Esophagus squamous epithelium (tissue), 5 donors: ENCODE measurements around the gene LYPLA2. TPM values are rescaled to one million over a fixed set of nuclear protein-coding genes. Genes with fewer than 3 reads are reported as not detected.
A peak's percentile ranks its signal among the peaks of the same experiment; 100 is the strongest.

Experiments
- DNase-seq: peaks from one replicate; lab custom pipeline; 2025; lab: John Stamatoyannopoulos, UW
- H3K27ac ChIP-seq, 4 donors: fragments of 200-600 bp; sonication (generic); one replicate each; pipeline ENCODE4 v1.5.1; 2016 to 2019; ENCODE audit warnings: mild to moderate bottlenecking in 1 of 4
- H3K27me3 ChIP-seq, 4 donors: fragments of 200-600 bp; sonication (generic); 1 replicate in 3 of 4; 2 replicates in 1 of 4; pipeline versions ENCODE4 v1.5.1 to v1.6.0; 2017 to 2021; ENCODE audit warnings: antibody characterized with exemption in 1 of 4
- H3K36me3 ChIP-seq, 3 donors: fragments of 200-600 bp; sonication (generic); one replicate each; pipeline ENCODE4 v1.5.1; 2016 to 2019
- H3K4me1 ChIP-seq, 3 donors: fragments of 200-600 bp; sonication (generic); one replicate each; pipeline ENCODE4 v1.5.1; 2017 to 2019
- H3K4me3 ChIP-seq, 4 donors: fragments of 200-600 bp; sonication (generic); 1 replicate in 3 of 4; 2 replicates in 1 of 4; pipeline ENCODE4 v1.5.1; 2016 to 2019; ENCODE audit warnings: mild to moderate bottlenecking in 2 of 4, moderate library complexity in 1 of 4
- H3K9me3 ChIP-seq, 3 donors: fragments of 200-600 bp; sonication (generic); one replicate each; pipeline ENCODE4 v1.5.1; 2016 to 2019
- POLR2A ChIP-seq, 4 donors: fragments of 450-650 bp; IDR thresholded peaks; one replicate each; pipeline ENCODE4 v1.6.1; 2017; ENCODE audit warnings: antibody characterized with exemption in 4 of 4, mild to moderate bottlenecking in 4 of 4, moderate library complexity in 3 of 4
- WGBS, 2 donors: methylation state at CpG; one replicate each; pipeline ENCODE4 v1.1.5; 2018; 5-methylcytosine and 5-hydroxymethylcytosine counted together
- intact Hi-C: fragments of 100-400 bp; cut with DNase I; formaldehyde crosslinking; loops from one replicate; pipeline ENCODE4 v1.15.0; 2022
- total RNA-seq, 4 donors: library from RNA; depleted of rRNA; stranded (reverse); fragments of >200 nt; gene quantifications; one replicate each; pipeline ENCODE4 v1.1.0, GENCODE V29; 2016
- TF ChIP-seq, protein P1 (sequence below), 6 experiments: fragments of 450-650 bp in 4 of 6; fragments of 200-600 bp in 2 of 6; sonication (generic) in 2 of 6; IDR thresholded peaks; one replicate each; pipeline ENCODE4 v1.5.1; 2016 to 2019; ENCODE audit warnings: antibody characterized with exemption in 6 of 6, mild to moderate bottlenecking in 4 of 6, moderate library complexity in 4 of 6
- donor health status: DM: yes; HTN: yes; CAD: no.

The LYPLA2 gene
- total RNA-seq, 4 donors from 2014 or later = 51.9 to 75.5 (median 64.4) TPM

GRCh38 chr1:23772049-23772853 lies 18.7 kb upstream of the LYPLA2 start:
- peak; percentile 60 for DNase-seq
- intact Hi-C loops = no loop called here
- H3K36me3 ChIP-seq = peaks cover 0 to 40% (median 0%) of the 10 kb centered on the region in 3 donors
- H3K4me1 ChIP-seq = peaks cover 2 to 15% (median 2%) of the 10 kb centered on the region in 3 donors
- TF ChIP-seq, protein P1, sequence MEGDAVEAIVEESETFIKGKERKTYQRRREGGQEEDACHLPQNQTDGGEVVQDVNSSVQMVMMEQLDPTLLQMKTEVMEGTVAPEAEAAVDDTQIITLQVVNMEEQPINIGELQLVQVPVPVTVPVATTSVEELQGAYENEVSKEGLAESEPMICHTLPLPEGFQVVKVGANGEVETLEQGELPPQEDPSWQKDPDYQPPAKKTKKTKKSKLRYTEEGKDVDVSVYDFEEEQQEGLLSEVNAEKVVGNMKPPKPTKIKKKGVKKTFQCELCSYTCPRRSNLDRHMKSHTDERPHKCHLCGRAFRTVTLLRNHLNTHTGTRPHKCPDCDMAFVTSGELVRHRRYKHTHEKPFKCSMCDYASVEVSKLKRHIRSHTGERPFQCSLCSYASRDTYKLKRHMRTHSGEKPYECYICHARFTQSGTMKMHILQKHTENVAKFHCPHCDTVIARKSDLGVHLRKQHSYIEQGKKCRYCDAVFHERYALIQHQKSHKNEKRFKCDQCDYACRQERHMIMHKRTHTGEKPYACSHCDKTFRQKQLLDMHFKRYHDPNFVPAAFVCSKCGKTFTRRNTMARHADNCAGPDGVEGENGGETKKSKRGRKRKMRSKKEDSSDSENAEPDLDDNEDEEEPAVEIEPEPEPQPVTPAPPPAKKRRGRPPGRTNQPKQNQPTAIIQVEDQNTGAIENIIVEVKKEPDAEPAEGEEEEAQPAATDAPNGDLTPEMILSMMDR (IDR thresholded peaks at IDR 0.05) = peak; percentile 81 to 95 (median 87)
- TF ChIP-seq POLR2A (IDR thresholded peaks at IDR 0.05) = no peak
- no peak overlapping the region for H3K4me3 ChIP-seq
- 11 to 14% methylated on average over 13 to 14 of the region's 14 CpGs for WGBS, 2 donors
- H3K9me3 ChIP-seq = no peaks in the 10 kb centered on the region
- H3K27me3 ChIP-seq = no peaks in the 10 kb centered on the region
- H3K27ac ChIP-seq = no peak overlapping the region

GRCh38 chr1:23772854-23773242 lies 18.1 kb upstream of the LYPLA2 start:
- no peak overlapping the region for H3K4me3 ChIP-seq
- no peaks in the 10 kb centered on the region for H3K9me3 ChIP-seq
- no peaks in the 10 kb centered on the region for H3K27me3 ChIP-seq
- 81 to 84% methylated on average over 10 of the region's 10 CpGs for WGBS, 2 donors
- DNase-seq = no peak
- no peak overlapping the region for H3K27ac ChIP-seq
- no peak for TF ChIP-seq POLR2A (IDR thresholded peaks at IDR 0.05)
- TF ChIP-seq, protein P1 (IDR thresholded peaks at IDR 0.05) = no peak
- intact Hi-C loops = no loop called here
- peaks cover 0 to 34% (median 0%) of the 10 kb centered on the region in 3 donors for H3K36me3 ChIP-seq
- H3K4me1 ChIP-seq = peaks cover 7 to 21% (median 7%) of the 10 kb centered on the region in 3 donors

DNA sequence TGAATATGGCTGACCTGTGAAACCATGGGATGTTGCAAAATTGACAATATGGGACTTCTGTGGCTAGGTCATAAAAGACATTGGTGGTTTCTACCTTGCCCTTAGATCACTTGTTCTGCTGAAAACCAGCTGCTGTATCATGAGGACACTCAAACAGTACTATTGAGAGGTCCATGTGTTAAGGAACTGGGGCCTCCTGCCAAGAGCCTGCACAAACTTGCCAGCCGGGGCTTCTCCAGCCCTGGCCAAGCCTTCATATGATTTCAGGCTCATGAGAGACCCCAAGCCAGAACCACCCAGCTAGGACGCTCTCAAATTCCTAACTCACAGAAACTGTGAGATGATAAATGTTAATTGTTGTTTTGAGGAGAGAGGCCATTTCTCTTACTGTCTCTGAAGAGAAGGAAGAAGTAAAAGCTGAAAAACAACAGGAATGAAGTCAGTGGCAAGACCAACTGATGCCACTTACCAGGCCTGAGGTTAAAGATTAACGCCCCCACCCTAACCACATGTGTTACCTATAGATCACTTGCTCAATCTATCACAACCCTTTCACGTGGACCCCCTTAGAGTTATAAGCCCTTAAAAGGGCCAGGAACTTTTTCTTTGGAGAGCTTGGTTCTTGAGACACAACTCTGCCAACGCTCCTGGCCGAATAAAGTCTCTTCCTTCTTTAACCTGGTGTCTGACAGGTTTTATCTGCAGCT lies 16.6 kb upstream of the LYPLA2 start:
- WGBS, 2 donors = 68 to 73% methylated on average over 6 of the region's 6 CpGs
- intact Hi-C loops = no loop called here
- Histone ChIP-seq H3K9me3 (no peaks in the 10 kb centered on the region), H3K36me3 (peaks cover 0 to 21% (median 0%) of the 10 kb centered on the region in 3 donors), H3K4me1 (peaks cover 13 to 29% (median 16%) of the 10 kb centered on the region in 3 donors), H3K27me3 (no peaks in the 10 kb centered on the region), H3K4me3 (no peak overlapping the region), H3K27ac (no peak overlapping the region)
- no peak for DNase-seq
- no peak for TF ChIP-seq POLR2A (IDR thresholded peaks at IDR 0.05)
- TF ChIP-seq, protein P1 (IDR thresholded peaks at IDR 0.05) = no peak

DNA sequence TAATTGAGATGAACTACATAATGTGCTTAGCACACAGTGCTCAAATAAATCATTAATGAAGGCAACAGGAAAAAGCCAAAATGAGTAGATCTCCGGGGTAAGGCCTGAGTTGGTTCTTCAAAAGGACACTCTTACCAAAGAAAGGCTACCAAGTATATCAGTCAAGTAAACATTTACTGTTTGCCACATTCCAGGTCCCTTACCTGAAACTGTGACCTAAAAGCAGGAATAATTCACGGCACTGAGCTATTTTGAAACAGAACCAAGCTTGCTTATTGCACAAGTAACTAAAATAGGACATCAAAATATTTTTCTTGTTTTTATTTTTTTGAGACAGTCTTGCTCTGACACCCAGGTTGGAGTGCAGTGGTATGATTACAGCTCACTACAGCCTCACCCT lies 14.7 kb upstream of the LYPLA2 start:
- Histone ChIP-seq H3K4me1 (peaks cover 19 to 46% (median 22%) of the 10 kb centered on the region in 3 donors), H3K27ac (no peak overlapping the region), H3K27me3 (no peaks in the 10 kb centered on the region), H3K9me3 (no peaks in the 10 kb centered on the region), H3K4me3 (no peak overlapping the region), H3K36me3 (peaks cover 0 to 18% (median 0%) of the 10 kb centered on the region in 3 donors)
- WGBS, 2 donors = 58 to 84% methylated on average over 2 of the region's 2 CpGs
- intact Hi-C loops = no loop called here
- DNase-seq = no peak
- TF ChIP-seq, protein P1 (IDR thresholded peaks at IDR 0.05) = no peak
- TF ChIP-seq POLR2A (IDR thresholded peaks at IDR 0.05) = no peak
